ENCODE results near the gene HHIPL1.

Gene HHIPL1

GRCh38 chr14:99718031-99718810, 73.3 kb downstream of the HHIPL1 start:
- DNase-seq = no peak

- no peak for DNase-seq
These were observed 73.9 kb downstream of the HHIPL1 start for GRCh38 chr14:99718811-99719192.

- DNase-seq = no peak
These were observed 76.2 kb downstream of the HHIPL1 start for GRCh38 chr14:99720941-99721791.

GRCh38 chr14:99721792-99722516, 77.0 kb downstream of the HHIPL1 start:
- DNase-seq = no peak

- no peak for DNase-seq
These were observed 77.8 kb downstream of the HHIPL1 start for GRCh38 chr14:99722741-99723140.

- DNase-seq = no peak
These were observed 79.4 kb downstream of the HHIPL1 start for GRCh38 chr14:99724196-99724891.

- DNase-seq = no peak
These were observed 80.2 kb downstream of the HHIPL1 start for GRCh38 chr14:99724939-99725773.

GRCh38 chr14:99725774-99726537, 81.0 kb downstream of the HHIPL1 start:
- DNase-seq = no peak

- DNase-seq = no peak
These were observed 81.7 kb downstream of the HHIPL1 start for GRCh38 chr14:99726538-99727095.

GRCh38 chr14:99727096-99727870, 82.4 kb downstream of the HHIPL1 start:
- no peak for DNase-seq

- no peak for DNase-seq
These were observed 83.4 kb downstream of the HHIPL1 start for GRCh38 chr14:99728231-99728920.

GRCh38 chr14:99728981-99729451, 84.1 kb downstream of the HHIPL1 start:
- DNase-seq = no peak

All from activated CD4-positive, CD25-positive, alpha-beta regulatory T cell (primary cell).